Neural cell (in vitro differentiated cells): ENCODE data around the gene PTDSS2. TPM values are rescaled to one million over a fixed set of nuclear protein-coding genes. Genes with fewer than 3 reads are reported as not detected.

Source experiments
- H2AFZ ChIP-seq: fragments of 200-600, 300-800 bp; sonication (generic), shearing (Covaris generic); 2 replicates; pipeline ENCODE4 v1.6.0; 2014; ENCODE audit warnings: low read depth, mild to moderate bottlenecking, antibody characterized with exemption, low read length, moderate library complexity
- H3F3A ChIP-seq: fragments of 200-600 bp; shearing (Covaris generic); 2 replicates; pipeline ENCODE4 v1.6.1; 2016; ENCODE audit warnings: mild to moderate bottlenecking, moderate library complexity, mixed read lengths, antibody characterized with exemption, low read length; ENCODE audit not compliant: insufficient read depth, poor library complexity, severe bottlenecking
- H3K27ac ChIP-seq: fragments of 200-600, 300-800 bp; sonication (generic), shearing (Covaris generic); 2 replicates; pipeline ENCODE4 v1.5.1; 2014; ENCODE audit warnings: mild to moderate bottlenecking, low read length, moderate library complexity
- H3K27me3 ChIP-seq: fragments of 300-800, 200-600 bp; sonication (generic), shearing (Covaris generic); 2 replicates; pipeline ENCODE4 v1.6.0; 2014; ENCODE audit warnings: mild to moderate bottlenecking, low read depth, low read length, moderate library complexity; ENCODE audit not compliant: insufficient read depth
- H3K36me3 ChIP-seq: fragments of 300-800, 200-600 bp; sonication (generic), shearing (Covaris generic); 2 replicates; pipeline ENCODE4 v1.5.1; 2014; ENCODE audit warnings: mild to moderate bottlenecking, antibody characterized with exemption, low read length, moderate library complexity; ENCODE audit not compliant: insufficient read depth
- H3K4me2 ChIP-seq: fragments of 300-800, 200-600 bp; sonication (generic), shearing (Covaris generic); 2 replicates; pipeline ENCODE4 v1.6.0; 2014; ENCODE audit warnings: mild to moderate bottlenecking, low read length
- H3K4me3 ChIP-seq: fragments of 300-800, 200-600 bp; sonication (generic), shearing (Covaris generic); 2 replicates; pipeline ENCODE4 v1.5.1; 2014; ENCODE audit warnings: mild to moderate bottlenecking, low read length, moderate library complexity
- H3K79me2 ChIP-seq: fragments of 200-600 bp; shearing (Covaris generic); replicated peaks from 2 replicates; pipeline ENCODE4 v1.6.0; 2014; ENCODE audit warnings: mild to moderate bottlenecking, low read length, moderate library complexity; ENCODE audit not compliant: insufficient read depth
- H3K9ac ChIP-seq: fragments of 300-800, 200-600 bp; sonication (generic), shearing (Covaris generic); 2 replicates; pipeline ENCODE4 v1.6.1; 2016; ENCODE audit warnings: mild to moderate bottlenecking, low read length, mixed read lengths
- H3K9me2 ChIP-seq: fragments of 200-600 bp; shearing (Covaris generic); 2 replicates; pipeline ENCODE4 v1.6.1; 2016; ENCODE audit warnings: mild to moderate bottlenecking, low read length, mixed read lengths; ENCODE audit not compliant: insufficient read depth
- H3K9me3 ChIP-seq: fragments of 200-600, 300-800 bp; sonication (generic), shearing (Covaris generic); 2 replicates; pipeline ENCODE4 v1.6.1; 2016; ENCODE audit warnings: mild to moderate bottlenecking, mixed run types, low read length, moderate library complexity, mixed read lengths
- H4K20me1 ChIP-seq: fragments of 200-600 bp; shearing (Covaris generic); 2 replicates; pipeline ENCODE4 v1.6.1; 2016; ENCODE audit warnings: mild to moderate bottlenecking, mixed run types; ENCODE audit not compliant: insufficient read depth
- CTCF ChIP-seq: fragments of 450-650 bp; IDR thresholded peaks from 2 replicates; pipeline ENCODE4 v1.5.1; 2014; ENCODE audit warnings: antibody characterized with exemption, mild to moderate bottlenecking, moderate library complexity; ENCODE audit not compliant: poor library complexity, severe bottlenecking
- EP300 ChIP-seq: fragments of 450-650 bp; conservative IDR thresholded peaks from 2 replicates; pipeline ENCODE4 v1.6.1; 2014; ENCODE audit warnings: antibody characterized with exemption, mild to moderate bottlenecking, moderate library complexity; ENCODE audit not compliant: poor library complexity, severe bottlenecking
- EZH2 ChIP-seq: fragments of 200-600, 300-800 bp; shearing (Covaris generic), sonication (generic); IDR thresholded peaks from 2 replicates; pipeline ENCODE4 v1.6.1; 2014; ENCODE audit warnings: antibody characterized with exemption, low read length, borderline replicate concordance, mild to moderate bottlenecking; ENCODE audit not compliant: insufficient read depth, poor library complexity, severe bottlenecking
- MXI1 ChIP-seq: fragments of 450-650 bp; conservative IDR thresholded peaks from 2 replicates; pipeline ENCODE4 v1.6.1; 2014; ENCODE audit warnings: antibody characterized with exemption, mild to moderate bottlenecking; ENCODE audit not compliant: poor library complexity, severe bottlenecking
- POLR2AphosphoS5 ChIP-seq: IDR thresholded peaks from 2 replicates; pipeline ENCODE4 v1.6.1; 2012
- RAD21 ChIP-seq: fragments of 450-650 bp; conservative IDR thresholded peaks from 2 replicates; pipeline ENCODE4 v1.6.1; 2014; ENCODE audit warnings: antibody characterized with exemption, mild to moderate bottlenecking, moderate library complexity
- SMC3 ChIP-seq: fragments of 450-650 bp; conservative IDR thresholded peaks from 2 replicates; pipeline ENCODE4 v1.6.1; 2014; ENCODE audit warnings: antibody characterized with exemption, mild to moderate bottlenecking, moderate library complexity; ENCODE audit not compliant: poor library complexity
- TAF1 ChIP-seq: IDR thresholded peaks from 2 replicates; pipeline ENCODE4 v1.6.1; 2012; ENCODE audit warnings: low read depth
- polyA plus RNA-seq: library from polyadenylated mRNA; depleted of rRNA; stranded (reverse); fragments of >200 nt; gene quantifications from 2 replicates; pipeline ENCODE4 v1.2.3, GENCODE V29; 2014
- TF ChIP-seq, protein P1 (sequence below): IDR thresholded peaks from 2 replicates; pipeline ENCODE4 v1.6.1; 2012; ENCODE audit warnings: borderline replicate concordance

PTDSS2 gene
- polyA plus RNA-seq, 1 donor from 2014 or later, result 54.3 TPM

DNA sequence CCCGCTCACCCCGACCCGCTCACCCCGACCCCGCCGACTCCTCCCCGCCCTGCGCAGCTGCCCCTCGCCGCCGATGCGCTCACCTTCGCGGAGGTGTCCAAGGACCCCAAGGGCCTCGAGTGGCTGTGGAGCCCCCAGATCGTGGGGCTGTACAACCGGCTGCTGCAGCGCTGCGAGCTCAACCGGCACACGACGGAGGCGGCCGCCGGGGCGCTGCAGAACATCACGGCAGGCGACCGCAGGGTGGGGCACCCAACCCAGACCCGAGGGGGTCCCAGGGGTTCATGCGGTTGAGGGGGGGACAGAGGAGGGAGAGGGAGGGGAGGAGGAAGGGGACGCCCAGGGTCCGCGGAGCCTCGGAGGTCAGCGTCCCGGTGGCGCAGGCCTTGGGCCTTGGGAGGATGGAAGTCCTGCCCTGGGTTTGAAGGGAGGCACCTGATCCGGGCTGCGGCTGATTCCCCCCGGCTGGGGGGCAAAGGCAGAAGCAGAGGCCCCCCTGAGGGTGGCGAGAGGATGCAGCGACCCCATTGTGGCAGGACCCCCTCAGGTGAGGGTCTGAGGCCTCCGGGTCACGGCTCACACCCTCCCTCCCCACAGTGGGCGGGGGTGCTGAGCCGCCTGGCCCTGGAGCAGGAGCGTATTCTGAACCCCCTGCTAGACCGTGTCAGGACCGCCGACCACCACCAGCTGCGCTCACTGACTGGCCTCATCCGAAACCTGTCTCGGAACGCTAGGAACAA lies 46.9 kb upstream of the PTDSS2 start:
- Histone ChIP-seq H3K4me3 (no peak overlapping the region), H3K4me2 (no peak overlapping the region), H3K9ac (no peak overlapping the region), H3K9me3 (no peaks in the 10 kb centered on the region), H3K27me3 (no peaks in the 10 kb centered on the region), H3K27ac (no peak overlapping the region), H3K36me3 (no peaks in the 10 kb centered on the region), H4K20me1 (no peaks in the 10 kb centered on the region), H3F3A (no peaks in the 10 kb centered on the region), H2AFZ (no peak overlapping the region), H3K9me2 (no peaks in the 10 kb centered on the region), H3K79me2 (no peaks in the 10 kb centered on the region)
- no peak for TF ChIP-seq RAD21
- TF ChIP-seq CTCF, result no peak
- TF ChIP-seq POLR2AphosphoS5, result no peak
- no peak for TF ChIP-seq SMC3
- TF ChIP-seq EP300, result no peak
- TF ChIP-seq, protein P1, sequence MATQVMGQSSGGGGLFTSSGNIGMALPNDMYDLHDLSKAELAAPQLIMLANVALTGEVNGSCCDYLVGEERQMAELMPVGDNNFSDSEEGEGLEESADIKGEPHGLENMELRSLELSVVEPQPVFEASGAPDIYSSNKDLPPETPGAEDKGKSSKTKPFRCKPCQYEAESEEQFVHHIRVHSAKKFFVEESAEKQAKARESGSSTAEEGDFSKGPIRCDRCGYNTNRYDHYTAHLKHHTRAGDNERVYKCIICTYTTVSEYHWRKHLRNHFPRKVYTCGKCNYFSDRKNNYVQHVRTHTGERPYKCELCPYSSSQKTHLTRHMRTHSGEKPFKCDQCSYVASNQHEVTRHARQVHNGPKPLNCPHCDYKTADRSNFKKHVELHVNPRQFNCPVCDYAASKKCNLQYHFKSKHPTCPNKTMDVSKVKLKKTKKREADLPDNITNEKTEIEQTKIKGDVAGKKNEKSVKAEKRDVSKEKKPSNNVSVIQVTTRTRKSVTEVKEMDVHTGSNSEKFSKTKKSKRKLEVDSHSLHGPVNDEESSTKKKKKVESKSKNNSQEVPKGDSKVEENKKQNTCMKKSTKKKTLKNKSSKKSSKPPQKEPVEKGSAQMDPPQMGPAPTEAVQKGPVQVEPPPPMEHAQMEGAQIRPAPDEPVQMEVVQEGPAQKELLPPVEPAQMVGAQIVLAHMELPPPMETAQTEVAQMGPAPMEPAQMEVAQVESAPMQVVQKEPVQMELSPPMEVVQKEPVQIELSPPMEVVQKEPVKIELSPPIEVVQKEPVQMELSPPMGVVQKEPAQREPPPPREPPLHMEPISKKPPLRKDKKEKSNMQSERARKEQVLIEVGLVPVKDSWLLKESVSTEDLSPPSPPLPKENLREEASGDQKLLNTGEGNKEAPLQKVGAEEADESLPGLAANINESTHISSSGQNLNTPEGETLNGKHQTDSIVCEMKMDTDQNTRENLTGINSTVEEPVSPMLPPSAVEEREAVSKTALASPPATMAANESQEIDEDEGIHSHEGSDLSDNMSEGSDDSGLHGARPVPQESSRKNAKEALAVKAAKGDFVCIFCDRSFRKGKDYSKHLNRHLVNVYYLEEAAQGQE, result no peak
- no peak for TF ChIP-seq TAF1
- TF ChIP-seq MXI1, result no peak
- TF ChIP-seq EZH2, result no peak

- no peaks in the 10 kb centered on the region for H3K79me2 ChIP-seq
- H3K9me2 ChIP-seq, result no peaks in the 10 kb centered on the region
- no peak overlapping the region for H3K9ac ChIP-seq
- no peak overlapping the region for H3K4me3 ChIP-seq
- H2AFZ ChIP-seq, result no peak overlapping the region
- no peaks in the 10 kb centered on the region for H3K27me3 ChIP-seq
- no peak overlapping the region for H3K27ac ChIP-seq
- H3K36me3 ChIP-seq, result no peaks in the 10 kb centered on the region
- no peaks in the 10 kb centered on the region for H3K9me3 ChIP-seq
- no peak for TF ChIP-seq SMC3
- no peak for TF ChIP-seq TAF1
- no peak for TF ChIP-seq EP300
- TF ChIP-seq, protein P1, result no peak
- no peak for TF ChIP-seq EZH2
- TF ChIP-seq CTCF, result no peak
- TF ChIP-seq MXI1, result no peak
- TF ChIP-seq RAD21, result no peak
- no peak overlapping the region for H3K4me2 ChIP-seq
- no peaks in the 10 kb centered on the region for H3F3A ChIP-seq
- no peaks in the 10 kb centered on the region for H4K20me1 ChIP-seq
These were observed 46.2 kb upstream of the PTDSS2 start for GRCh38 chr11:403761-404431.
